Embryonic facial prominence (tissue), 1 donor: Measurements from ENCODE around the gene SFT2D1.
A peak's percentile ranks its signal among the peaks of the same experiment; 100 is the strongest.
"Not testable (repeated sequence)": the region's sequence is repeated elsewhere in the genome, so short reads cannot be mapped to it uniquely, and the experiment has no call there.

Experiments used
- DNase-seq: peaks from one replicate; pipeline ENCODE4 v3.0.0-alpha.2; 2016; ENCODE audit errors: extremely low spot score

SFT2D1 gene

DNA sequence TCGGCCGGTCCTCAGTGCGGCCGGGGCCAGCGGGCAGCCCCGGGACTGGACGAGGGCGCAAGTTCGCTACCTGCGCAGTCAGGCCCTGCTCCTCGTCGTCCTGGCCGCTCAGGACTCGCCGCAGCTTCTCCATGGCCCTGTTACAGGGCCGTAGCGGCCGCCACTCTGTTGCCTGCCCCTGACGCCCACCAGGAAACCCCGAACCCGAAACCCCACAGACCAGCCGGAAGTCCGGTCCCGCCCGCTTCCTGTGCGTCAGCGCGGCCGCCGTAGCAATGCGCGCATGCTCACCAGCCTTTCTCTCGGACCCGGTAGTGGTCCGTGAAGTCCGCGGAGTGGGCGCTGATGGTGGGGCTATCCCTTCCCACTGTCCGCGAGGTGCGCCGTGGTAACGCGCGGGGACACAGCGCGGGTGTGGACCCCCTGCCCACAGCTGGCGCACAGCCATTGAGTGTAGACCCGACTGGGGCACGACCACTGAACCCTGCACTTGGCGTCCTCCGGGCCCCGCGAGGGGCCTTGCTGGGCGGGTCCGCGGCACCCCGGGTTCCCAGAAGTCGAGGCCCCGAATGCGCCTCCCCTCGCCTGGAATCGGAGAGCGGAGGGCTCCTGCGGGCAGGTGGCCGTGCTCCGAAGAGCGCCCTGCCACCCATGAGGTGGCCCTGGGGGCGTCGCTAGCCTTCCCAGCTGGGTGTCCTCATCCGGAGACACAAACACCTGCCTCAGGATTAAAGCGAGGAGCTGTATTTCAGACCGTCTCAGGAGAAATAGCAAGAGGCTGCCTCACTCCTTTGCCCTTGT is at the start of gene SFT2D1:
Gene SFT2D1 (minus strand): TSS at position 197 of the 801 bp plus-strand sequence. CDS start 64 bp downstream, at position 133.
- DNase-seq = peak; percentile 65

GRCh38 chr6:166389119-166389518 is 46.8 kb upstream of the SFT2D1 start:
- DNase-seq = no peak

DNA sequence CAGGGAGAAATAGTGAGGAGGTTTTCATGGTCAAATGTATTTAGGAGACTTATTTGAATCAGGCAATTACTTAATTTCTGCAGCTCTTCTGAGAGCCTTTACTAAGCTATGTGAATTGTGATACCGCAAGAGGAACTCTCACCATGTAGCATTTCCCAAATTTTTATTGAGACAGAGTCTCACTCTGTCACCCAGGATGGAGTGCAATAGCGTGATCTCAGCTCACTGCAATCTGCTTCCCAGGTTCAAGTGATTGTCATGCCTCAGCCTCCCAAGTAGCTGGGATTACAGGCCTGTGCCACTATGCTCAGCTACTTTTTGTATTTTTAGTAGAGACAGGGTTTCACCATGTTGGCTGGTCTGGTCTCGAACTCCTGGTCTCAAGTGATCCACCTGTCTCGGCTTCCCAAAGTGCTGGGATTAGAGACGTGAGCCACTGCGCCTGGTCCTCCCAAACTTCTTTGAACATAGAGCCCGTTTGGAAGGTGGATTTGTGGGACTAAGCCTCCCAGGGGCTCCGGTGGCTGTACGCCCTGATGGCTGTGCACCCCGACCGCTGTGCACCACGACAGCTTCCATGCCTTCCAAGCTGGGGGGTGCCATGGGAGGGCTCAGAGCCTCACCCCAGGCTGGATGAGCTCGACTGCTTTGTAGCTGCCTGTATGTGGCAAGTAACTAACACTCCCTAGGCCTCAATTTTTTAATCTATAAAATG is 46.1 kb upstream of the SFT2D1 start:
- no peak for DNase-seq

DNA sequence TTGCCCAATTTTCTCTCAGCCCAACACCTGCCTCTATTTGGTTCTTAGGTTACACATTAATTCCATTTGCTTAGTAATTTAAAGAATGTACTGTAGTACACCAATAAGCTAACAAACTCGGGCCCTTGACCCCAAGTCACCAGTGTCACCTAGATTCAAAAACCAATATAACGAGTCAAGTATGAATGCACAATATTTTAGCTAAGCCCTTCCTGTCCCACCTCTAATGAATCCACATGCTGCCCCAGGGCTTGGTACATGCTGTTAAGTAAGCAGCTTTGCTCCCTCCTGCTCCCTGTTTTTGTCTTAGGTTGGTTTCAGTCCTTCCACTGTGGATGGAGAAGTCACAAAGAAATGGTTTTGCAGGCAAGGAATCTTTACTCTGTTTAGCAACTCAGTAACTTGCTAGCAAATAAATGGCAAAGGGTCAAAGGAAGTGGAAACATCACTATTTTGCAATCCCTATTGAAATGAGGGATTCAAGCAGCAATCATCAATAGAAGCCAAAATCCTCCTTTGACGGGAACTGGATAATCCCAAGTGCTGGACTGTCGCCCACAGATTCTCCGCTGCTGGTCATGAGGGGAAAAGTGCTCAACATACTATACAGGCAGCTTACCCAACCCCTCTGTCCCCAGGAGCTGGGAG is 45.4 kb upstream of the SFT2D1 start:
- no peak for DNase-seq

- not testable (repeated sequence) for DNase-seq
Observed at GRCh38 chr6:166387098-166387497, 44.8 kb upstream of the SFT2D1 start.

GRCh38 chr6:166386111-166386510 is 43.8 kb upstream of the SFT2D1 start:
- no peak for DNase-seq

DNA sequence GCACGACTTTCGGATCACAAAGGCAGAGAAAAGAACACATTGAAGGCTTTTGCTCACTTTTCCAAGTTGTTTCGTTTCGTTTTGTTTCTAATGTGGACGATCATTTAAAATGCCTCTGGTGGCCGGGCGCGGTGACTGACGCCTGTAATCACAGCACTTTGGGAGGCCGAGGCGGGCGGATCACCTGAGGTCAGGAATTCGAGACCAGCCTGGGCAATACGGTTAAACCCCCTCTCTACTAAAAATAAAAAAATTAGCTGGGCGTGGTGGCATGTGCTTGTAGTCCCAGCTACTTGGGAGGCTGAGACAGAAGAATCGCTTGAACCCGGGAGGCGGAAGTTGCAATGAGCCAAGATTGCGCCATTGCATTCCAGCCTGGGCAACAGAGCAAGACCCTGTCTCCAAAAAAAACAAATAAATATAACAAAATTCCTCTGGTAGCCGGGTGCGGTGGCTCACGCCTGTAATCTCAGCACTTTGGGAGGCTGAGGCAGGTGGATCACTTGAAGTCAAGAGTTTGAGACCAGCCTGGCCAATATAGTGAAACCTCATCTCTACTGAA is 41.5 kb upstream of the SFT2D1 start:
- DNase-seq = not testable (repeated sequence)

- DNase-seq = peak; percentile 88
Observed at GRCh38 chr6:166382933-166383801, 40.8 kb upstream of the SFT2D1 start, which contains the start of gene MPC1. TSS of gene MPC1 (minus strand) at chr6:166382940. CDS start at chr6:166382876, 64 bp downstream.

DNA sequence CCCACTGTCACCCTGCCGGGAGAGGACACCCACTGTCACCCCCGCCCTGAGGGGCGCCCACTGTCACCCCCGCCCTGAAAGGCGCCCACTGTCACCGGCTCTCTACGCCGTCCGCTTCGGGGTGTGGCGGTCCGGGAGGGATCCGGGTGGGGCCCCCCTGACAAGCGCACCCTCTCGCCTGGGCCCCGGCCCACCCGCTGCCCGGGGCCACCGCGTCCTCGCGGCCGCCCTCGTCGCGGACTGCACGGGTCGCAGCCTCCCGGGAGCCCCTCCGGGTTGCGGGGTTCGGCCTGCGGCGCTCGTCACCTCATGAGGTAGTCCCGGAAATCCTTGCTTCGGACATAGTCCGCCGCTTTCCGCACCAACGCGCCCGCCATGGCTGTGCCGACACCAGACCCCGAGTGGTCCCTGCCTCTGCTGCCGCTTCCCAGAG is 40.2 kb upstream of the SFT2D1 start:
- no peak for DNase-seq

DNA sequence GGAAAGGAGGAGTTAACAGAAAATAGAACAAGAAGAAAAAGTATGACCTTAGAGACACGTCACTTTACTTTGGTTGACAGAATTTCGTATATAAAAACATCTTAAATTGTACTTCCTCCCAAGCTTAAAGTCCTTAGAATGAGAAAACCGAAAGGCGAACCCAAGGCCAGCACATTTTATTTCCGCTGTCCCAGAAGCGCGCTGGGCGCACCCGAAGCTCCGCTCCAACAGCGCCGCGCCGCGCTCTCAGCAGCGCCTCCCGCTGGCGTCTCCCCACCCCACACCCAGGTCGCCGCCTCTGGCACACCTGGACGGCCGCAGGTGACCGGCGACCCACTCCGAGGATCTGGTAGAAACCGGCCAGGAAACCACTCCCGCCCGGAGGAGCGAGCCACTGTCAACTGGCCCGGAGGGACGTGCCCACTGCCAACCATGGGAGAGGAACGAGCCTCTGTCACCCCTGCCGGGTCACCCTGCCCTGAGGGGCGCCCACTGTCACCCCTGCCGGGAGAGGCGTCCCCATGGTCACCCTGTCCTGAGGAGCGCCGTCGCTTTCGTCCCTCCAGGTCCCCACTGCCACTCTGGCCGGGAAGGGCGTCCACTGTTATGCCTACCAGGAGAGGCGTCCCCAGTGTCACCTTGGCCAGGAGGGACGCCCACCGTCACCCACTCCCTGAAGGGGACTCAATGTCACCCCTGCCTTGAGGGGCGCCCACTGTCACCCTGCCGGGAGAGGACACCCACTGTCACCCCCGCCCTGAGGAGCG is 39.6 kb upstream of the SFT2D1 start:
- no peak for DNase-seq

DNA sequence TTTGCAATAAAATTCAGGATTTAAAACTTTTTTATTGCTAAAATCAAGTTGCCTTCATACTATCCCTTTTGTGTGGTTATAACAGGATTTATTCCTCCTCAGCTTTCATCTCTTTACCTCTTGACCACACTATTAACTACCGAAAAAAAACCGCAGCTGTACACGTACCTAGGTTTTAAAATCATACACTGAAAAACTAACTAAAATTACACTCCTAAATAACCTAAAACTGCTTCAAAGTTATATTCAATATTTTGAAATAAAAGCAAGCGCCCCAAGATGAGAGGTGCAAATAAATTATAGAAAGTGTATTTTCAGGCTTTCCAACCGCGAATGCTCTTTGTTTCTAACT is 39.0 kb upstream of the SFT2D1 start:
- no peak for DNase-seq

DNA sequence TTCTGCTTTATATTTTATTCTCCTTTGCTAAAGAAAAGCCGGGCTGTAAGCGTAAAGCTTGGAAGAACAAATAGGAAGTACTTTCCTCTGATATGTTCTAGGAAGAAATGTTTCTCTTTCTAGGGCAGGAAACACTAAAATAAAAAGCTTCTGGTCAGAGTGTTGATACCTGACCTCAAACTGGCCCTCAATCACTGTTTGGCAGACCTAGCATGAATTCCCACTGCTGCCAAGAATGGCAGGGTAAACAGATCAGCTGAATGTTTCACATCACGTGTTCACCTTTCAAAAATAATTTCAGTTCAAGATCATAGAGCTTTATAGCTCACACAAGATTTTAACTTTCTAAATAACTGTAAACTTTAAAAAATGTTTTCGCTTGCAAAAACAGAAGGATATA is 37.5 kb upstream of the SFT2D1 start:
- no peak for DNase-seq

- DNase-seq = no peak
Observed at GRCh38 chr6:166379103-166379586, 36.8 kb upstream of the SFT2D1 start.

DNA sequence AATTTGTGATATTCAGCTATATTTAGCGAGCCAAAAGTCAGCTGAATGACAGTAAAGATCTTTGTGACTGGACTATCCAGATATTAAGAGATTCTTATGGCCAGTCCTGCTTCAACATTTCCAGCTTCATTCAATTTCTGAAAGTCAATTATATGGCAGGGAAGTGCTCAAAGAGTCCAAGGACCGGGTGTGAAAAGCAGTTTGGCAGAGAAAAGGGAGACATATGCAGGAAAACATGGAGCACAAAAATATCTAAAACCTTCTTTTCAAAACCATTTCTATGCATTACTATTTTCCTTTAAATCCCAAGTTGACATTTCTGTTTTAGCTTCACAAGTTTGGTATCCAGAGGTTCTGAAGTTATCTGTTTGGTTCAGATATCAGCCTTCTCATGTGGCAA is 35.4 kb upstream of the SFT2D1 start:
- DNase-seq = no peak

DNA sequence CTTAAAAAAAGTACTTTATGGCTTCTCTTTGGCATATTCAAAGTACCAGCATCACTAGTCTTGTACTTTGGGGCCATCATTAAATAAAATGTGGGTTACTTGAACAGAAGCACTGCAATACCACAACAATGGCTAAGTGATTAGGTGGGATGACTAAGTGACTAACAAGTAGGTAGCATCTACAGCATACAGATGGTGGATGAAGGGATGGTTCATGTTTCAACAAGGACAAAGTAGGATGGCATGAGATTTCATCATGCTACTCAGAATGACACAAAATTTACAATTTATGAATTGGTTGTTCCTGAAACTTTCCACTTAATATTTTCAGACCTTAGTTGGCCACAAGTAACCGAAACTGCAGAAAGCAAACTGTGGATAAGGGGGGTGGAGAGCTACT is 32.7 kb upstream of the SFT2D1 start:
- DNase-seq = no peak

DNA sequence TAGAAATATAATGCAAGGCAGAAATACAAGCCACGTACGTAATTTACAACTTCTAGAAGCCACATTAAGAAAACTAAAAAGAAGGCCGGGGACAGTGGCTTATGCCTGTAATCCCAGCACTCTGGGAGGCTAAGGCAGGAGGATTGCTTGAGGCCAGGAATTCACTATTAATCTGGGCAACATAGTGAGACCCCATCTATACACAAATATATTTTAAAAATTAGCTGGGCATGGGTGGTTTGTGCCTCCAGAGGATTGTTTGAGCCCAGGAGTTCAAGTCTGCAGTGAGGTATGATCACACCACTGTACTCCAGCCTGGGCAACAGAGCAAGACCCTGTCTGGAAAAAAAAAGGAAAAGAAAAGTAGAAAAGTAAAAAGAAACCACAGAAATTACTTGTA is 28.1 kb upstream of the SFT2D1 start:
- DNase-seq = no peak

GRCh38 chr6:166369782-166370181 is 27.4 kb upstream of the SFT2D1 start:
- no peak for DNase-seq

- DNase-seq = no peak
Observed at GRCh38 chr6:166366921-166367320, 24.6 kb upstream of the SFT2D1 start.

DNA sequence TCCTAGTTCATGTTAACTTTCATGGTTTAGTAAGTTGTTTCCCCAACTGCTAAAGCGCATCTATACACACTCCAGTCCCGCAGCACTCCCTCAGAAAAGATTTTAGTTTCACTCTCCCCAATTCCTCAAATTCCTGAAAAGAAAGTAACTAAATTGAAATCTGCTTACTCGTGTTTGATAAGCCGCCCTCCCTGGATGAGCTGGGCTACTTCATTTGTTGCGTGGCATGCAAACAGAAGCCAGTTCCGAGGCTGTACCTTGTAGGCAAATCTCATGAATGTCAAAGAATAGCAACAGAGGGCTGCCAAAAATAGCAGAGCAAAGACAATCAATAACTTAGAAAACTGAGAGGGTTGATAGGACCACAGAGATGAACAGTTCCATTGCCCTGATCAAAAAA is 23.5 kb upstream of the SFT2D1 start:
- no peak for DNase-seq

DNA sequence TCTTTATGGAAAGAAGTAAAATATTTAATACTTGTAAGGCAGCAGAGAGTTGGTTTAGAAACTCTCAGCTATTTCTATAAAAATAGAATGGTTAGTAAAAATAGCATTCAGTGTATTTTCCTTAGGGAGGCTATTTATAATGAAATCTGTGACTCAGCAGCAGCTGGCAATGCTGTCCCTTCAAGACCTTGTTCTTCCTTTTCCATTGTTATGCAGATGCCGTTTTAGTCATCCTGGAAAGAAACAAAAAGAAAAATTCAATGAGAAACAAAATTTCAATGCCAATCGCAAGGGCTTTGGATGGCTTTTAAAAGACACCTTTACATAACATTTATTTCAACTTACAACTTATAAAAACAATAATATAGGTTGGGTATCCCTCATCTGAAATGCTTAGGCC is 22.9 kb upstream of the SFT2D1 start:
- no peak for DNase-seq
